ELR (cell line): ENCODE measurements around the gene CSTPP1.

Experiments used
- DNase-seq: peaks from one replicate; pipeline ENCODE4 v3.0.0-alpha.2; 2015; ENCODE audit warnings: low read depth

Gene CSTPP1

GRCh38 chr11:47161134-47161854, 224.7 kb downstream of the CSTPP1 start:
- peak; percentile 81 for DNase-seq

DNA sequence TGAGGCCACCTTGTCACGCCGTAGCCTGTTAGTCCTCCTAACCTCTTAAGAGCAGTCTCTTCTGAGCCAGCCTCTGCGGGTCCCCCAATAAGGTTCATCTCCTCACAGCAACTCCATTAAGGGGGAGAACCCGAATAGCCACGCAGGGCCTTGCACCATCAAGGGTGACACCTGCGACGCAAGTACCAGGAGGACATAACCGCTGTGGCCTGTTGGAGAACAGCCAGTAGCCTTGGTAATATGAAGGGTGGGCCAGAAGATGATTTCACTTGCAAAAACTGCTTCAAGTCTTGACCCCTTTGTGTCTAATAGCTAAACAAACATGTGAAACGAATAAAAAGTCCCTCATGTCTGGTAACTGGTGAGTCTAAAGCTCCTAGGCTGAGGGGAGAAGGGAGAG, 225.3 kb downstream of the CSTPP1 start:
- DNase-seq: no peak

- DNase-seq: no peak
Observed at GRCh38 chr11:47162426-47162825, 225.9 kb downstream of the CSTPP1 start.

GRCh38 chr11:47163193-47163592, 226.6 kb downstream of the CSTPP1 start:
- no peak for DNase-seq

- no peak for DNase-seq
Observed at GRCh38 chr11:47163898-47164297, 227.3 kb downstream of the CSTPP1 start.

DNA sequence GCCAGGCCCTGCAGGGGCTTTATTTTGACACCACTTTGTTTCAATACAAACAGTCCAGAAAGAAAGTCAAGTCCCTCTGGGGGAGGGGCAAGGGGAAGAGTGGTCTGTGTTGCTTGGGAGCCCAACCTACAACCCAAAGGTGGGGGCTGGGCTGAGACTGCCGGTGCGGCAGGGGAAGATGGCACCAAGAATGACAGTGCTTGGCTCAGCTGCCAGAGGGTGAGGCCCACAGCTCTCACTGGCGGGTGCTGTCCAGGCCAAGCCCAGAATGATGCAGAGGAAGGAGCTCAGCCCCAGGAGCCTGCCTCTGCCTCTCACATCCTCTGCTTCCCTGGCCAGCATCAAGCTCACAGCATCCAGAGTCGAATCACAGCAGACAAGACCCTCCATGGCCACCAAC, 227.8 kb downstream of the CSTPP1 start:
- no peak for DNase-seq

- no peak for DNase-seq
Observed at GRCh38 chr11:47165253-47165840, 228.8 kb downstream of the CSTPP1 start.

DNA sequence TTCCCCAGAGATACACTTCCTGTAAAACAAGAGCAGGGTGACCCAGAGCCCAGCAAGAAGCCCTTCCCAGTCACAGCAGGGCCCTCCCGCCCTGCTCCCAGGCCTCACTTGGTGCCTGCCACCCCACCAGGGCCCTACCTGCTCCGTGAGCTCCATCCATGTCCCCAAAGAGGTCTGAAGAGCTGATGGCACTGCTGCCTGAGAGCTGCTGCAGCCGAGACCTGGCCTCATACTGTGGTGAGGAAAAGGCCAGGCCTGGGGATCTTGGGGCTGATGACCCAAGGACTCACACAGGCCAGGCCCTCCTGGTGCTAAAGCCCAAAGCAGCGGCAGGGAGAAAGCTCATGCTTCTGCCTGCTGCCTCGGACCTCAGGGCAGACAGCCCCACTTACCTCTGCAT, 229.8 kb downstream of the CSTPP1 start:
- no peak for DNase-seq

GRCh38 chr11:47171061-47171838, 234.7 kb downstream of the CSTPP1 start:
- no peak for DNase-seq

- DNase-seq: no peak
Observed at GRCh38 chr11:47171856-47172255, 235.3 kb downstream of the CSTPP1 start.

DNA sequence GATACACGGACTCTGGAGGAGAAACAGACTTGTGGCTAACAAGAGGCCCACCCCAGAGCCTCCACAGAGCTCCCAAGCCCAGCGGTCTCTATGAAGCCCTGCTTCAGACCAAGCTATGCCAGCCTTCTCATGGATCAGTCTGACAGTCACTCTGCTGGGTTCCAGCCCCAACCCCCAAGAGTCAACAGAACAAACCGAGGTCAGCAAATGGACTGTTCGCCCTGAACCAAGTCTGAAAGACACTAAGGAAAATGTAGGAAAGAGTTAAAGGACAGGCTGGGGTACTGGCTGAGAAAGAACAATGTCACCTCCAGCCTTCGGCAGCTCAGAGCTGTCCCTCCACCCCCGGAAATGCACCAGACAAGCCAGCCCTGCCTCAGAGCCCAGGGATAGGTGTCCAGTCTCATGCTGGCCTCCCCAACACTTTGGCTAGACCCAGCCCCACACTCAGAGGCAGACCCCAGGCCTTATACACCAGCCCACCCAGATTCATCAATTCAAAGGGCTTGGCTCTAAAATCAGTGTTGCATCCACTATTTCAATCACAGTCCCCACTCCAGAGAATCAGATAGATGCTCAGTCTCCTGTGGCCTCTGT, 236.3 kb downstream of the CSTPP1 start:
- DNase-seq: no peak

DNA sequence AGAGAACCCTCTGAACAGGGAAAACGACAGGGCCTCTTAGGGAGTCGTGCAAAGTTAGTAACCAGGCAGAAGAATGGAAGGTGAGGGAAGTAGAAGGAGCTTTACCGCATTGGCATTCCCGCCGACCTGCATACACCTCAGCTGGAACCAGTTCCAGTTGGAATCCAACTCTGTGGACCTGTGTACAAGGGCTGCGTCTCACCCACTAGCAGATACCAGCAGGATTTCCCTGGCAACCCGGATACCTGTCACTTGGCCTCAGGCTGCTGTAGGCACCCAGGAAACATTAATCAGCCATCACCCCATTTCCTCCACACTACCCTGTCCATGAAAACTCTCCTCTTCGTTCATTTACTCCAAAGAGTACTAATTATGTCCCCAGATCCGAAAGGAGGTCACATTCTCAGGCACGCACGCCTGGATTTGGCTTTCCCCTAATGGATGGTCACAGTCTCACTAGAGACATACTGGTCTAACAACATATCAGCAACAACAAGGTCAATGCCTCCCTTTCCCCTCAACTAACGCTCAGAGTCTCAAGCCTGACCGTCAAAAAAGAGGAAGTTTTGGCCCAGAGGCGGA, 239.3 kb downstream of the CSTPP1 start:
- DNase-seq: no peak

- DNase-seq: peak; percentile 96
Observed at GRCh38 chr11:47176328-47177228, 240.0 kb downstream of the CSTPP1 start, which contains the start of gene ARFGAP2. TSS of gene ARFGAP2 (minus strand) at chr11:47176879. CDS start at chr11:47176853, 26 bp downstream.

GRCh38 chr11:47177229-47177845, 240.8 kb downstream of the CSTPP1 start:
- DNase-seq: peak; percentile 86

GRCh38 chr11:47177846-47178245, 241.3 kb downstream of the CSTPP1 start:
- DNase-seq: no peak

GRCh38 chr11:47178316-47178715, 241.8 kb downstream of the CSTPP1 start:
- DNase-seq: no peak

DNA sequence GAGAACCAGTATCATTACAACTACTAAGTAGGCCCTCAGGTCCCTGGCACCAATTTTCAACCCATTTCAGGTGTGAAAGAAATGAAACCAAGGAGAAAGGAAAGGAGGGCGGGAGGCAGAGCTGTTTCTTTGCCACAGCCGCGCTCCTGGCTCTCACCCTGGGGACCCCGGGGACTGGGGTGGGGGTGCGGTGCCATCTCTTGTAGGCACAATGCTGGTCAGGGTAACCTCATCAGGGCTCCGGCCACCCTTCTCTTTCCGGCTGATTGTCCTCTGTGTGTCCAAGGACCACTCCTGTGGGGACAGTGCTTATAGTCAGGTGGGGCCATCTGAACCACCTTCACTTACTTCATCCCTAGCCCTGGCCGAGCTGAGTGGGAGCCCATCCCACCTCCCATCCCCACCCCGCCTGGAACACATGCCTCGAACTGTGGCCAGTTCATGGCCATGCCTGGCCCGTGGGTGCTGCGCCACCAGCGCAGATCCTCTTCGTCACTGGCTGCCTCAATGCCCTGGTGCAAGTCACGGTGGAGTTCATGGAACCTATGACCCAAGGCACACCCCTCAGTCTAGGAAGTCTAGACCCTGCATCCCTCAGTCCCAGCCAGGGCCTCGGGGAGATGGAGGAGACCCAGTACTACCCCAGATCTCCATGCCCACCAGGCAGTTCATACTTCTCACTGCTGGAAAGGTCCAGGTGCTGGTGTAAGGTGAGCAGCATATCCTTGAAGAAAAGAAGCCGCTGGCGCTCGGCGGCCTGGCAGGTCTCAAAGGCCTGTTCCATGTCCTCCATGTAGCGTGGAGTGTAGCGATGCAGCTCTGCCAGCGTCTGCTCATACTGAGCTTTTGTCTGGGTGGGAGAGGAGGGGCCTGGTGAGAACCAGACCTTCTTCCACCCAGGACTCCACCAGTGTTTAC, 242.4 kb downstream of the CSTPP1 start:
- DNase-seq: no peak

- peak; percentile 64 for DNase-seq
Observed at GRCh38 chr11:47179655-47179991, 243.1 kb downstream of the CSTPP1 start.

DNA sequence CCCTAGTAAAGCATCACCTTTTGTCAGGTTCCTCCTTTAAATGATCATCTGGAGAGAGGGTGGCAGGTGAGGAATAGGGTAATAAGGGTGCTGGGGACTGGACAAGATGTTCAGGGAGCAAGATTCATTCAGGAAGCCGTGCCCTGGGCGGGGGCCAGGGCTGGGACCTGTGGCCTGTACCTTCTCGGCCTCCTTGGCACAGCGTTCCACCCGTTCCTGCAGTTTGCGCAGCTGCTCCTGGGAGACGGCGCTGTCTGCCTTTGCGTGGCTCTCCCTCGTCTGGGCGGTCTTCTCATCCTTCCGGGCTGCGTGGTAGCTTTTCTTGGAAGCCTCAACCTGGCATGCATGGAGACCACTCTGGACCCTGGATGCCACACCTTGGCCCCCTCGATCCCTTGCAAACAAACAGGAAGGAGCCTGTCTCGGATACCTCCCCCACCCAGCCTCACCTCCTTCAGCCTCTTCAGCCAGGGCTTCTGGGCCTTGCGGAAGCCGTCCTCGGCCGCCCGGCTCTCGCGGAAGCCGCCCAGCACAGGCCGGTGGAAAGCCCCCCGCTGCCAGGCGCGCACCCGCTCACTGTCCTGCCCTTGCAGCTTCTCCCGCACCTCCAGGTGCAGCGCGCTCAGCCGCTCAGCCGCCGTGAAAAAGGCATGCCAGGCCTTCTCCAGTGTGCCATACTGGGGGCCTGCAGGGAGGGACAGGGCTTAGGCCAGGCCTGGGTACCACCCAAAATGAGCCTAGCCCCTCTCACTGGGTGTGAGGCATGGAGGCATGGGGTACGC, 243.6 kb downstream of the CSTPP1 start:
- DNase-seq: no peak
